Stimulated activated CD8-positive, alpha-beta memory T cell treated with anti-CD3 and anti-CD28 coated beads, Interleukin-7, amount 100 ng/mL, for 24 hours (primary cell): ENCODE data around the gene SSBP4.
"Not testable (repeated sequence)": the region's sequence is repeated elsewhere in the genome, so short reads cannot be mapped to it uniquely, and the experiment has no call there.

Source experiments
- DNase-seq: peaks from one replicate; pipeline ENCODE4 v3.0.0-alpha.2; 2020; ENCODE audit warnings: low read depth

SSBP4 gene

DNA sequence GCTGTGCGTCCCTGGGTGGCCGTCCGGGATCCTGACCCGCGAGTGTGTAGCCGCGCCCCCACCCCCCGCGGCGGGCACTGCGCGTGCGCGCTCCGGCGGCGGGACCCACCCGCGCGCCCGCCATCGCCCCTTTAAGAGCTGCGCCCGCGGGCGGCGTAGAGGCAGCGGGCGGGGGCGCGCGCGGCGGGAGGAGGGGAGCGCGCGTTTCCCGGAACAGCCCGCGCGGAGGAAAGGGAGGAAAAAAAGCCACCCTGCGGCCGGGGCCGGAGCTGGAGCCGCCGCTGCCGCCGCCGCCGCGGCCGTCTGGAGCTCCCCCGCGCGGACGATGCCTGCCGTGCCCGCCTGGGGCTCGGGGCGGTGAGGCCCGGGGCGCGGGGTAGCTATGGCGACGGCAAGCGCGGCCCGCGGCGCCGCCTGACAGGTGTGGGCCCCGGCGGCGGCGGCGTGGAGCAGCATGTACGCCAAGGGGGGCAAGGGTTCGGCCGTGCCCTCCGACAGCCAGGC, at the start of gene SSBP4:
Gene SSBP4, plus strand, starts transcription at position 204 of the 504 bp plus-strand sequence. Its CDS starts 251 bp downstream, at position 455.
- DNase-seq = no peak

DNA sequence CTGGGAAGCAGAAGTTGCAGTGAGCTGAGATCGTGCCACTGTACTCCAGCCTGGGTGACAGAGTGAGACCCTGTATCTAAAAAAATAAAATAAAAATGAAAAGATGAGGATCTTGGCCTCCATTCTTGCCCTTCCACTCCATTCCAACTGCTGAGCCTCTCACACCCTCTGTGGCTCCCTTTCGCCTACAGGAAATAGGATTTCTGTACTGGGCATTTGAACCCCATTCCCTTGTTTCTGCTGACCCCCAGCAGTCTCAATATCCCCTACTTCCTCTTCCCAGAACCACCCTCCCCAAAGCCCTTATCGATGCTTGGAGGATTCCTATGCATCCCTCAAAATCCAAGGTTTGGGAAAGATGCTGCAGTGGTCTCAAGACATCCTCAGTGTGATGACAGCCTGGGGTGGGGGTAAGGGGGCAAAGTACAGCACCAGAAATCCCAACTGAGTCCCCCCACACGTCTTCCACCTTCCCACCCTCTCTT, 45.7 kb upstream of the SSBP4 start:
- no peak for DNase-seq

DNA sequence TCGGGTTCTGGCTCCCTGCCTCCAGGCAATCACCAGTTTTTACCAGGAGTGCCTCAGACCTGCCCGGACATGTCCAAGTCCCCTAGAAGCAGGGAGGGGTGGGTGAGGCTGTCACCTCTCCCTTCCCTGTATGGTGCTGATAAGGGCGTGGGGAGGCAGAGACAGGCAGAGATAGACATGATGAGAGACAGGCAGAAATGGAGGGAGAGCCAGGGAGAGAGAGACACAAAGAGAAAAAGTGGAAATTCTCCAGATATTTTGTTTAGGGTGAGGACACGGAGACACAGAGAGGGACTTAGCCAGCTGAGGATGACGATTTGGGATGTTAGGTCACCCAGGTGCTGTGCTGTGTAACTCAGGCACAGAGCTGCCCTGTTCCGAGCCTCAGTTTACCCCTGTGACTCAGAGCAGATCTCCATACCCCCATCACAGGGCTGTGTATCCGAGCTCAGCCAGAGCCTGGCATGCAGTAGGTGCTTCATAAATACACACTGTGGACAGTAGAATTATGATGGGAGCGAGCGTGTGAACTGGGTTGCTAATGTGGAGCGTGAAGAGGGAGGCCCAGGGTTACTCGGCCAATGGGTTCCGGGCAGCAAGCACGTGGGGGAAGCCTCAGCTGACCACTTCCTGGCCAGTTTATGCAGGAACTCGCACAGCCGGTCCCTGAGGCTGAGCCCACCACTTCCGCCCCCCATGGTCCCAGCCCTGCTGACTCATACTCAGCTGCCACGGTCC, 45.1 kb upstream of the SSBP4 start:
- DNase-seq = peak; percentile 20

DNA sequence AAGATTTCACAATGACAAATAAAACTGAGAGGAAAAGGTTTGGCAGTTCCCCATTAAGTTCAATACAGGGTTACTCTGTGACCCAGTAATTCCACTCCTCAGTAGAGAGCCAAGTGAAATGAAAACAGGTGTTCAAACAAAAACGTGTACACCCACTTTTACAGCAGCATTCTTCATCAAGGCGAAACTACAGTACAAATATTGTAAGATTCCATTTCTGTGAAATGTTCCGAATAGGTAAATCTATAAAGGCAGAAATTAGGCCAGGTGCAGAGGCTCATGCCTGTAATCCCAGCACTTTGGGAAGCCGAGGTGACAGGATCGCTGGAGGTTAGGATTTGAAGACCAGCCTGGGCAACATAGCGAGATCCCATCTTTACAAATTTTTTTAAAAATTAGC, 42.2 kb upstream of the SSBP4 start:
- DNase-seq = no peak

DNA sequence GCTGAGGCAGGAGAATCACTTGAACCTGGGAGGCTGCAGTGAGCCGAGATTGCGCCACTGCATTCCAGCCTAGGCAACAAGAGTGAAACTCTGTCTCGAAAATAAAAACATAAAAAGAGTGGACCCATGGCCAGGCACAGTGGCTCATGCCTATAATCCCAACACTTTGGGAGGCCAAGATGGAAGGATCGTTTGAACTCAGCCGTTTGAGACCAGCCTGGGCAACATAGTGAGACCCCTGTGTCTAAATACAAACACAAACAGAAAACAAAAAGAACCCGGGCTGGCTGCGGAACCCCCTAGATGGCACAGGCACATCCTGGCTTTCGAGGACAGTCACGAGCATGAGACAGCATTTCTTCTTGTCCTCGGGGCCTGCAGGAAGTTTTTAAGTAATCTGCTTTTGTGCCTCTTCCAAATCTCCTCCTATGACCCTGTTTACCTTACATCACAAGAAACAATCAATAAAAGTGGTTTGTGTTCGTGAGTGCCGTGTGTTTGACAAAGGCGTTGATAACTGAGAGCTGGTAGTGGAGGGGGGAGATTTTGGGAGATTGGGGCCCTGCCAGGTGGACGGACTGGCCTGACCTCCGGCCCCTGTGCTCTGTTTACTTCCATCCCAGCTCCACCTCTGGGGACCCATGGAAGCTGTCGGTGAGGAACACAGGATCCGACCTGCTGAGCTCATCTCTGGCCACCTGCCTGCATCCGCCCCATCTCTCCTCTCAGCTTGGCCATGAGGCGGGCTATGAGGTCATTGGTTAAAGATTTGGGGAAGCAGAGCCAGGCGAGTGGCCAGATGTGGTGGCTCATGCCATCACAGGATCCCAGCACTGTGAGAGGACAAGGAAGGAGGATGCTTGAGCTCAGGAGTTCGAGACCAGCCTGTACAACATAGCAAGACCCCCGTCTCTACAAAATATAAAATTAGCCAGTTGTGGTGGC, 39.1 kb upstream of the SSBP4 start:
- DNase-seq = no peak

DNA sequence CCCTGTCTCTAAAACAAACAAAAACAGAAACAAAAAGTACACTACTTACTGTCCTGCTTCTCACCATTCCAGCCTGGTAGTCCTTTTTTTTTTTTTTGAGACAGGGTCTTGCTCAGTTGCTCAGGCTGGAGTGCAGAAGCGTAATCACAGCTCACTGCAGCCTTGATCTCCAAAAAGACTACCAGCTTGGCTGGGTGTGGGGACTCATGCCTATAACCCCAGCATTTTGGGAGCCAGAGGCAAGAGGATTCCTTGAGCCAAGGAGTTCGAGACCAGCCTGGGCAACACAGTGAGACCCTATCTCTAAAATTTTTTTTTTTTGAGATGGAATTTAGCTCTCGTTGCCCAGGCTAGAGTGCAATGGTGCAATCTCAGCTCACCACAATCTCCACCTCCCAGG, 38.4 kb upstream of the SSBP4 start:
- no peak for DNase-seq

DNA sequence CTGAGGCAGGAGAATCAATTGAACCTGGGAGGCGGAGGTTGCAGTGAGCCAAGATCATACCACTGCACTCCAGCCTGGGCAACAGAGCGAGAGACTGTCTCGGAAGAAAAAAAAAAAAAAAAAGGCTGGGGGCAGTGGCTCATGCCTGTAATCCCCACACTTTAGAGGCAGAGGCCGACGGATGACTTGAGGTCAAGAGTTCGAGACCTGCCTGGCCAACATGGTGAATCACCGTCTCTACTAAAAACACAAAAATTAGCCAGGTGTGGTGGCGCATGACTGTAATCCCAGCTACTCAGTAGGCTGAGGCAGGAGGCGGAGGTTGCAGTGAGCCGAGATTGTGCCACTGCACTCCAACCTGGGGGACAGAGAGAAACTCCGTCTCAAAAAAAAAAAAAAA, 35.6 kb upstream of the SSBP4 start:
- not testable (repeated sequence) for DNase-seq

DNA sequence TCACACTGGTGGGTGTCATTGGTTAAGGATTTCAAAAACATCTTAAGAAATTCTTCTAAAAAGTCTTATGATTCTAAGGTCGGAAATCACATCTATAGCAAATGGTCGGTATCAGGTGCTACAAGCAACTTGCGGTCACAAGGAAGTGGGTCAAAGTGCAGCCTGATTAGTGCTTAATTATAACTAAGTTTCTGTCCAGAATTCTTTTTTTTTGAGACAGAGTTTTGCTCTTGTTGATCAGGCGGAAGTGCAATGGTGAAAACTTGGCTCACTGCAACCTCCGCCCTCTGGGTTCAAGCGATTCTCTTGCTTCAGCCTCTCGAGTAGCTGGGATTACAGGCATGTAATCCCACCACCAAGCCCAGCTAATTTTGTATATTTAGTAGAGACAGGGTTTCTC, 34.4 kb upstream of the SSBP4 start:
- DNase-seq = no peak

DNA sequence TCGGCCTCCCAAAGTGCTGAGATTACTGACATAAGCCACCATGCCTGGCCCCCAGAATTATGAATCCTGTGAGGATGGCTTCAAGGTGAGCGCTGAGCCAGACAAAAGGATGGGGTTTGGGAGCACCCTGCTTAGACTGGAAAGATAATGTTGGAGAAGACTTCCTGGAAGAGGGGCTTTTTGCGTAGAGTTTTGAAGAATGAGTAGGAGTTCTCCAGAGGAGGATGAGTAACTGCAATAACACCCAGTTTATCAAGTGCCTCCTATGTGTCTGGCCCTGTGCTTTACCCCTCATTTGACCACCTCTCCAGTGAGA, 33.9 kb upstream of the SSBP4 start:
- DNase-seq = no peak

DNA sequence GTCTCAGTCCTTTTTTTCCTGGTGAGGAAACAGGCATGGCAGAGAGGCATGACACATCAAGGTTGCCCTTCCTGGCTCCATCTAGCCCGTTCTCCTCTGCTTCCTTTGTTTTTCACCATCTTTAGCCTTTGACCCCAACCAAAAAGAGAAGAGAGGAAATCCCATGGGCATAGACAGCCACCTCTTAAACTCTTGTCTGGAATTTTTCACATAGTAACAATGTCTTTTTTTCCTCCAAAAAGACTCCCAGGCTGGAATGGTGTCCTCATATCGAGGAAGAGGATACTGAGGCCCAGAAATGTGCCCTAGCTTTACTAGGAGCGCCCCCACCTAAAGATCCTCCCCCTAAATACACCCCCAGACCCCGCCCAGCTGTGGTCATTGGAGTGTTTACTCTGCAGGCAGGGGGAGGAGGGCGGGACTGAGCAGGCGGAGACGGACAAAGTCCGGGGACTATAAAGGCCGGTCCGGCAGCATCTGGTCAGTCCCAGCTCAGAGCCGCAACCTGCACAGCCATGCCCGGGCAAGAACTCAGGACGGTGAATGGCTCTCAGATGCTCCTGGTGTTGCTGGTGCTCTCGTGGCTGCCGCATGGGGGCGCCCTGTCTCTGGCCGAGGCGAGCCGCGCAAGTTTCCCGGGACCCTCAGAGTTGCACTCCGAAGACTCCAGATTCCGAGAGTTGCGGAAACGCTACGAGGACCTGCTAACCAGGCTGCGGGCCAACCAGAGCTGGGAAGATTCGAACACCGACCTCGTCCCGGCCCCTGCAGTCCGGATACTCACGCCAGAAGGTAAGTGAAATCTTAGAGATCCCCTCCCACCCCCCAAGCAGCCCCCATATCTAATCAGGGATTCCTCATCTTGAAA, 33.3 kb upstream of the SSBP4 start, which contains the start of gene GDF15:
Gene GDF15, plus strand, starts transcription at position 484 of the 868 bp plus-strand sequence. Its CDS starts 32 bp downstream, at position 516.
- no peak for DNase-seq

DNA sequence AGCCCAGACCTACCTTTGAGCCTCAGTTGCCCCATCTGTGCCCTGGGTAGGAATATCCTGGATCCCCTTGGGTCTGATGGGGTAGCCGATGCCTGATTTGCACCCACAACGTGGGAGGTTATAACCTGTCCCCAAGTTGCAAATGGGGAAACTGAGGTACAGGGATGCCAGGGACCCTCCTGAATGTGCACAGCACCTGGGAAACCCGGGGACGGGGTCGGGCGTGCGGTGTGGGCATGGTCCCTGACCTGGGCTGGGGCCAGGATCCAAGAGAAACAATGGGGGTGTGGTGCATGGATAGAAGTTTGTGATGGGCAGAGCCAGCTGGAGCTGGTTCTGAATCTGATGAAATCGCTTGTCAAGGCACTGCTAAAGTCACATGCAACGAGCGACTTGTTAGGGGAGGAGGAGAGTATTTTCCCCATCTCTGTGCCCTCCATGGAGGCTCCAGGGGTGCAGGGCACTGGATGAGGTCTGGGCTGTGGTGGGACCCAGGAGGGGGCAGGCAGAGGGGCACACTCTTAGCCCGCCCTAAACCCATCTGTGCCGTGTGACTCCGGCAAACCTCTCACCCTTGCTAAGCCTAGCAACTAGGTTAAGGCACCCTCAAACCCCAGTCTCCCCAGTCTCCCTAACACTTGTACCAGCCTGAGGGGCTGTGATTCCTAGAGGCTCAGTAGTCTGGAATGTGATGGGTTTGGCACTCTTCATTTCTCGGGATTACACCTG, 32.5 kb upstream of the SSBP4 start:
- no peak for DNase-seq

DNA sequence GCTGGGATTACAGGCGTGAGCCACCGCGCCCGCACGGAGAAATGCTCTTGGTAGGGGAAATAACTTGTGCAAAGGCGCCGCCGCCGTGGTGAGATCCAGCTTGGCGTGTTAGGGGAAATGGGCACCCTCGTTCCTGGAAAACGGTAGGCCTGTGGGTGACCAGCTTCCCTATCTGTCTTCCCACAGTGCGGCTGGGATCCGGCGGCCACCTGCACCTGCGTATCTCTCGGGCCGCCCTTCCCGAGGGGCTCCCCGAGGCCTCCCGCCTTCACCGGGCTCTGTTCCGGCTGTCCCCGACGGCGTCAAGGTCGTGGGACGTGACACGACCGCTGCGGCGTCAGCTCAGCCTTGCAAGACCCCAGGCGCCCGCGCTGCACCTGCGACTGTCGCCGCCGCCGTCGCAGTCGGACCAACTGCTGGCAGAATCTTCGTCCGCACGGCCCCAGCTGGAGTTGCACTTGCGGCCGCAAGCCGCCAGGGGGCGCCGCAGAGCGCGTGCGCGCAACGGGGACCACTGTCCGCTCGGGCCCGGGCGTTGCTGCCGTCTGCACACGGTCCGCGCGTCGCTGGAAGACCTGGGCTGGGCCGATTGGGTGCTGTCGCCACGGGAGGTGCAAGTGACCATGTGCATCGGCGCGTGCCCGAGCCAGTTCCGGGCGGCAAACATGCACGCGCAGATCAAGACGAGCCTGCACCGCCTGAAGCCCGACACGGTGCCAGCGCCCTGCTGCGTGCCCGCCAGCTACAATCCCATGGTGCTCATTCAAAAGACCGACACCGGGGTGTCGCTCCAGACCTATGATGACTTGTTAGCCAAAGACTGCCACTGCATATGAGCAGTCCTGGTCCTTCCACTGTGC, 30.9 kb upstream of the SSBP4 start:
- DNase-seq = peak; percentile 51

DNA sequence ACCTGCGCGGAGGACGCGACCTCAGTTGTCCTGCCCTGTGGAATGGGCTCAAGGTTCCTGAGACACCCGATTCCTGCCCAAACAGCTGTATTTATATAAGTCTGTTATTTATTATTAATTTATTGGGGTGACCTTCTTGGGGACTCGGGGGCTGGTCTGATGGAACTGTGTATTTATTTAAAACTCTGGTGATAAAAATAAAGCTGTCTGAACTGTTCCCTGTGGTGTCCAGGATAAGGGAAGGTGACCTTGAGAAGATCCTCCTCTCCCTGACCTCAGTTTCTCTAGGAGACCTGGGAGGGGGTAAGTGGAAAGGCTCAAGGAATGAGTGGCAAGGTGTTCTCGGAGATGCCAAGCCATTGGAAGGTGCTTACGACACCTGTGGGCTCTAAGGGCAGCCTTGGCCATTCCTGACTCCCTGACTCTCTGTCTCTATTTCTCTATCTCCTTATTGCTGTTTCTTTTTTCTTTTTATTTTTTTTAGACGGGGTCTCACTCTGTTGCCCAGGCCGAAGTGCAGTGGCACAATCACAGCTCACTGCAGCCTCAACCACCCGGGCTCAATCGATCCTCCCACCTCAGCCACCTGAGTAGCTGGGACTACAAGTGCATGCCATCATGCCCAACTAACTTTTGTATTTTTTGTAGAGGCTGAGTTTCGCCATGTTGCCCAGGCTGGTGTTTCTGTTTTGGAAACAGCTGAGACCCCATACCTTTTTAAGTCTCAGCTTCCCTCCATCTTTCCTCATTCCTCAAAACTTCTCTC, 30.1 kb upstream of the SSBP4 start:
- no peak for DNase-seq

DNA sequence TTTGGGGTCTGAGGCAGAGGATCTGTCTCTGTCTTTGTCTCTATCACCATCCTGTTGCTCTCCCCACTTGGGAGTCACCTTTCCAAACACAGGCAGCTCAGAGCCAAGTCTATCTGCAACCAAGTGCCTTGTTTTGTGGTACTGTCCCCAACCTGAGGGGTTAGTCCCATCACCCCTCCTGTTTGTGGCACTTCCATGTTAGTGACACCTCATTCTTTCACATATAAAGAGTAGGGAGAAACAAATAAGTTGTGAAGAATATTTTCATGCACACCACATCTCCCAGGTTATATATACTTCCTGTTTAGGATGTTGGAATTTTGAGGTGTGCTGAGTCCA, 29.5 kb upstream of the SSBP4 start:
- no peak for DNase-seq

DNA sequence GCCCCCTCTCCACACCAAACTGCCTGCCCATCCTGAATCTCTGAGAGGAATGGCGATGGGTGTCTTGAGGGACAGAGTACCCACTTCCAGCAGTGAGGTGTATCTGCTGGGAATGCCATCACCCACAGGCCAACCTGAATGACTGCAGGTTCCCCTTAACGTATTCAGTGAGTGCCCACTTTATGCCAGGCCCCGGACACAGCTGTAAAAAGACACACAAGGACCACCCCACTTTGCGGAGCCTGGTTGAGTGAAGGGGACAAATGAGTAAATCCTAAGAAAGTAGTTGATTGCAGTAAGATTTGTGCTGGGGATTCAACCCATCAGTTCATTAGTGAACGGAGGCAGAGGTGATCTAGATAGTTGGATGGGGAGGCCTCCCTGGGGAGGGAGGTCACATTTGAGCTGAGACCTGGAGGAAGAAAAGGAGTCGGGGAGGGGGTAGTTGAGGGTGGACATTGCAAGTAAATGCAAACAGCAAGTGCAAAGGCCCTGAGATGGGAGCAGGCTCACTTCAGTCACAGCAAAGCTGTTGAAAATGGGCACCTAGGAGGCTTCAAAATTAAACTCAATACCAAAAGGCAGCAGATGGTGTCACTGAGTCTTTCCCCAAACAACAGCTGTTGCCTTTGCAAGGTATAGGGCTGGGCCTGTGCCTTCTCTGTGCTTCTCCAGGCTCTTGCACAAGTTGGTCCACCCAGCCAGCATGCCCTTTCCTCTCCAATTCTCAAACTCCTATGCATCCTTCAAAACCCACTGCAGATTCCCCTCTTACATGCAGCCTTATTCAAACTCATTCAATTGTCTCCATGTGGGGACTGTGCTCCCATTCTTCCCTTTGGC, 28.9 kb upstream of the SSBP4 start:
- no peak for DNase-seq

DNA sequence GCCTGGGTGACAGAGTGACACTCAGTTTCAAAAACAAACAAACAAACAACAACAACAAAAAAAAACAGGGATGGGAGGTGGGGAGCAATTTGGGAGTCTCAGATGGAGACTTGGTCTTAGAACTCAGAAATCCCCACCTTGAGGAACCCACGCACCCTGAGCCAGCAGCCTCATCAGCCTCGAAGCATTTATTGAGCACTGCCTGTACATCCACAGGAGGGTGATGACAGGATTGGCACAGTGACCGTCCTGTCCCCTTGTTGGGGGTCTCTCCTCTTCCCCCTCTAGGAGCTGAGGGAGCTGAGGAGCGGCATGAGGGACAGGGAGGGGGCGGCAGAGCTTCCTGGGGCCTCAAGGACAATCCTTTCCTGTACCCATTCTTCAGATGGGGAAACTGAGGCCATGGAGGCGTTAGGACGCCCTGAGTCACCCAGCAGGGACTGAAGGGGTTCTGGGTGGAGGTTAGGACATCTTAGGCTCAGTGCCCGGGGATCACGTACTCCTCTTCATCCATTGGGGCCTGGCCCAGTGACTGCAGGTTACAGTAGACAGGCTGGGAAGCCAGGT, 27.6 kb upstream of the SSBP4 start:
- no peak for DNase-seq

DNA sequence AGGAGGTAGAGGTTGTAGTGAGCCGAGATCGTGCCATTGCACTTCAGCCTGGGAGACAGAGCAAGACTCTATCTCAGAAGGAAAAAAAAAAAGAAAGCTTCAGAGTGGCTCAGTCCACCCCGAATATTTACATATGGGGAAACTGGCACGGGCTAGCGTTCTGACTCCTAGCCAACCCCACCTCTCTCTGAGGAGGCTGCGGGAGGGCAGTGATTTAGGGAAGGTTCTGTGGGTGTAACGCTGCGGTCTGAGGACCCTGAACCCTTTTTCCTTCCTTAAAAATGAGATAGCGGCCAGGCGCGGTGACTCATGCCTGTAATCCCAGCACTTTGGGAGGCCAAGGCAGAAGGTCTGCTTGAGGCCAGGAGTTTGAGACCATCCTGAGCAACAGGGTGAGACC, 26.8 kb upstream of the SSBP4 start:
- no peak for DNase-seq

DNA sequence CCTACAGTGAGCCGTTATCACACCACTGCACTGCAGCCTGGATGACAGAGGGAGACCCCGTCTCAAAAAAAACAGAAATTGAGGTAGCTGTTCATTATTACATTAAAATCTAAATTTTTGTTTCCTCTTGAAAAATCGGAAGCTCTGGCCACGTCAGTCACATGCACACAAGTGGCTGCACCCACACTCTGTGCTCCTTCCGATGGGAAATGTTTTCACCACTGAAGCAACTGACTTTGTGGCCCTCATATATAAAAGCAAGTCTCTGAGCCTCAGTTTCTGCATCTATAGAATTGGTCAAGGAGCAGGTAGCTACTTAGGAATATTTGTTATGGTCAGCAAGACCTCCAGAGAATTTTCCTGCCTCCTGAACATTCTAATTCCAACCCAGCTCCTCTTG, 26.3 kb upstream of the SSBP4 start:
- no peak for DNase-seq
